ENCODE results near the gene ACAP3. TPM values are rescaled to one million over a fixed set of nuclear protein-coding genes. Genes with fewer than 3 reads are reported as not detected.
"Not testable (repeated sequence)": the region's sequence is repeated elsewhere in the genome, so short reads cannot be mapped to it uniquely, and the experiment has no call there.

ACAP3 gene
- polyA plus RNA-seq, 1 donor from 2014 or later, result 10.5 TPM

GRCh38 chr1:1317420-1317819, 9.7 kb upstream of the ACAP3 start:
- Mint-ChIP-seq H3K36me3 (peaks cover 1% of the 10 kb centered on the region), H3K9me3 (no peaks in the 10 kb centered on the region), H3K4me3 (peak overlapping the region in 1 of 4 donors; percentile 79), H3K4me1 (peaks cover 0 to 6% (median 6%) of the 10 kb centered on the region in 3 donors), H3K27ac (no peak overlapping the region), H3K27me3 (no peaks in the 10 kb centered on the region)

- H3K36me3 Mint-ChIP-seq, H3K27me3 Mint-ChIP-seq, H3K4me1 Mint-ChIP-seq, H3K9me3 Mint-ChIP-seq: not testable (repeated sequence)
- peak overlapping the region in 1 of 4 donors; percentile 50 for H3K4me3 Mint-ChIP-seq
- H3K27ac Mint-ChIP-seq, result peak overlapping the region in 1 of 3 donors; percentile 39
Observed at GRCh38 chr1:1316199-1316598, 8.5 kb upstream of the ACAP3 start.

GRCh38 chr1:1315435-1315954, 7.8 kb upstream of the ACAP3 start:
- peaks cover 0 to 4% (median 3%) of the 10 kb centered on the region in 3 donors for H3K4me1 Mint-ChIP-seq
- H3K27me3 Mint-ChIP-seq, result no peaks in the 10 kb centered on the region
- H3K9me3 Mint-ChIP-seq, result no peaks in the 10 kb centered on the region
- peaks cover 1% of the 10 kb centered on the region for H3K36me3 Mint-ChIP-seq
- no peak overlapping the region for H3K27ac Mint-ChIP-seq
- H3K4me3 Mint-ChIP-seq, result no peak overlapping the region

GRCh38 chr1:1314678-1315335, 7.1 kb upstream of the ACAP3 start:
- no peaks in the 10 kb centered on the region for H3K27me3 Mint-ChIP-seq
- peak overlapping the region in 1 of 3 donors; percentile 59 for H3K27ac Mint-ChIP-seq
- H3K9me3 Mint-ChIP-seq, result no peaks in the 10 kb centered on the region
- H3K4me1 Mint-ChIP-seq, result peaks cover 0 to 3% (median 1%) of the 10 kb centered on the region in 3 donors
- H3K36me3 Mint-ChIP-seq, result peaks cover 1% of the 10 kb centered on the region
- H3K4me3 Mint-ChIP-seq, result no peak overlapping the region

- Mint-ChIP-seq H3K4me1 (peaks cover 0 to 4% (median 3%) of the 10 kb centered on the region in 3 donors), H3K27ac (no peak overlapping the region), H3K9me3 (no peaks in the 10 kb centered on the region), H3K4me3 (no peak overlapping the region), H3K27me3 (no peaks in the 10 kb centered on the region), H3K36me3 (peaks cover 1% of the 10 kb centered on the region)
Observed at GRCh38 chr1:1314237-1314586, 6.5 kb upstream of the ACAP3 start.

- H3K27ac Mint-ChIP-seq, result no peak overlapping the region
Observed at GRCh38 chr1:1313500-1314236, 5.9 kb upstream of the ACAP3 start.

GRCh38 chr1:1312450-1313314, 5.0 kb upstream of the ACAP3 start:
- Mint-ChIP-seq H3K4me1 (peaks cover 0 to 4% (median 3%) of the 10 kb centered on the region in 3 donors), H3K27me3 (no peaks in the 10 kb centered on the region), H3K4me3 (peak overlapping the region in 1 of 4 donors; percentile 17), H3K27ac (peak overlapping the region in 1 of 3 donors; percentile 78), H3K36me3 (peaks cover 1% of the 10 kb centered on the region), H3K9me3 (no peaks in the 10 kb centered on the region)

More at GRCh38 chr1:1313500-1314236, 5.9 kb upstream of the ACAP3 start:
- no peaks in the 10 kb centered on the region for H3K27me3 Mint-ChIP-seq
- peaks cover 1% of the 10 kb centered on the region for H3K36me3 Mint-ChIP-seq
- H3K4me3 Mint-ChIP-seq, result peak overlapping the region in 1 of 4 donors; percentile 76
- no peaks in the 10 kb centered on the region for H3K9me3 Mint-ChIP-seq
- peaks cover 0 to 4% (median 3%) of the 10 kb centered on the region in 3 donors for H3K4me1 Mint-ChIP-seq

- Mint-ChIP-seq H3K27ac (peak overlapping the region in 1 of 3 donors; percentile 71), H3K4me3 (peak overlapping the region in 1 of 4 donors; percentile 51), H3K9me3 (no peaks in the 10 kb centered on the region), H3K27me3 (no peaks in the 10 kb centered on the region), H3K4me1 (peaks cover 5 to 9% (median 6%) of the 10 kb centered on the region in 3 donors), H3K36me3 (no peaks in the 10 kb centered on the region)
Observed at GRCh38 chr1:1311107-1312104, 3.7 kb upstream of the ACAP3 start.

- H3K27ac Mint-ChIP-seq, result peak overlapping the region in 1 of 3 donors; percentile 71
- no peaks in the 10 kb centered on the region for H3K36me3 Mint-ChIP-seq
- H3K27me3 Mint-ChIP-seq, result no peaks in the 10 kb centered on the region
- no peaks in the 10 kb centered on the region for H3K9me3 Mint-ChIP-seq
- peaks cover 9 to 14% (median 10%) of the 10 kb centered on the region in 3 donors for H3K4me1 Mint-ChIP-seq
- H3K4me3 Mint-ChIP-seq, result peak overlapping the region in 3 of 4 donors; percentile 50 to 72 (median 51)
Observed at GRCh38 chr1:1310476-1311053, 2.8 kb upstream of the ACAP3 start.

GRCh38 chr1:1310109-1310385, 2.3 kb upstream of the ACAP3 start:
- Mint-ChIP-seq H3K9me3 (no peaks in the 10 kb centered on the region), H3K27me3 (no peaks in the 10 kb centered on the region), H3K4me1 (peaks cover 10 to 16% (median 12%) of the 10 kb centered on the region in 3 donors), H3K36me3 (no peaks in the 10 kb centered on the region), H3K4me3 (peak overlapping the region; percentile 17 to 72 (median 46)), H3K27ac (peak overlapping the region in 1 of 3 donors; percentile 71)

GRCh38 chr1:1309251-1310108, 1.8 kb upstream of the ACAP3 start:
- Mint-ChIP-seq H3K4me3 (peak overlapping the region; percentile 72 to 85 (median 78)), H3K9me3 (no peaks in the 10 kb centered on the region), H3K27ac (peak overlapping the region in 2 of 3 donors; percentile 39 to 71), H3K27me3 (no peaks in the 10 kb centered on the region), H3K36me3 (no peaks in the 10 kb centered on the region), H3K4me1 (peaks cover 12 to 20% (median 13%) of the 10 kb centered on the region in 3 donors)

- H3K27ac Mint-ChIP-seq, result peak overlapping the region; percentile 62 to 99 (median 88)
- peaks cover 12 to 20% (median 13%) of the 10 kb centered on the region in 3 donors for H3K4me1 Mint-ChIP-seq
- no peaks in the 10 kb centered on the region for H3K36me3 Mint-ChIP-seq
- H3K9me3 Mint-ChIP-seq, result no peaks in the 10 kb centered on the region
- no peaks in the 10 kb centered on the region for H3K27me3 Mint-ChIP-seq
- H3K4me3 Mint-ChIP-seq, result peak overlapping the region; percentile 87 to 95 (median 94)
Observed at GRCh38 chr1:1308756-1309250, 1.1 kb upstream of the ACAP3 start.
